Tibial nerve (tissue), 4 donors: ENCODE measurements around the gene ANKDD1A.

ENCODE experiments used
- CTCF ChIP-seq, 5 experiments: fragments of 200-600 bp in 3 of 5; fragments of 450-650 bp in 2 of 5; sonication (generic) in 3 of 5; IDR thresholded peaks; one replicate each; pipeline ENCODE4 v1.5.1; 2016 to 2019; ENCODE audit warnings: antibody characterized with exemption in 5 of 5, mild to moderate bottlenecking in 3 of 5, moderate library complexity in 2 of 5
- EP300 ChIP-seq, 2 donors: sonication (generic); formaldehyde crosslinking; IDR thresholded peaks; one replicate each; pipeline ENCODE4 v1.6.1; 2017; ENCODE audit warnings: antibody characterized with exemption in 2 of 2, mild to moderate bottlenecking in 1 of 2
- POLR2A ChIP-seq, 2 donors: fragments of 450-650 bp; IDR thresholded peaks; one replicate each; pipeline ENCODE4 v1.6.1; 2017; ENCODE audit warnings: antibody characterized with exemption in 2 of 2, mild to moderate bottlenecking in 2 of 2, moderate library complexity in 2 of 2

GRCh38 chr15:64906402-64906801, 5.3 kb upstream of the ANKDD1A start:
- no peak for TF ChIP-seq EP300 (IDR thresholded peaks at IDR 0.05)
- TF ChIP-seq CTCF (IDR thresholded peaks at IDR 0.05) = no peak
- TF ChIP-seq POLR2A (IDR thresholded peaks at IDR 0.05) = no peak
